Activated naive CD8-positive, alpha-beta T cell treated with anti-CD3 and anti-CD28 coated beads for 36 hours (primary cell): Measurements from ENCODE around the gene LSM2. TPM values are rescaled to one million over a fixed set of nuclear protein-coding genes. Genes with fewer than 3 reads are reported as not detected.
"Not testable (repeated sequence)": the region's sequence is repeated elsewhere in the genome, so short reads cannot be mapped to it uniquely, and the experiment has no call there.

Experiments used
- DNase-seq: peaks from one replicate; pipeline ENCODE4 v3.0.0; 2021
- H3K27ac Mint-ChIP-seq: one replicate; pipeline ENCODE4 v1.8.0; 2022; ENCODE audit warnings: mild to moderate bottlenecking, moderate library complexity, mixed read lengths
- H3K27me3 Mint-ChIP-seq: one replicate; pipeline ENCODE4 v1.8.0; 2022; ENCODE audit warnings: mild to moderate bottlenecking, mixed read lengths
- H3K36me3 Mint-ChIP-seq: one replicate; pipeline ENCODE4 v1.8.0; 2021; ENCODE audit warnings: mild to moderate bottlenecking, mixed read lengths
- H3K4me1 Mint-ChIP-seq: one replicate; pipeline ENCODE4 v1.8.0; 2021; ENCODE audit warnings: mixed read lengths
- H3K4me3 Mint-ChIP-seq: one replicate; pipeline ENCODE4 v1.8.0; 2022; ENCODE audit warnings: mild to moderate bottlenecking, moderate library complexity, mixed read lengths
- H3K9me3 Mint-ChIP-seq: one replicate; pipeline ENCODE4 v1.8.0; 2022; ENCODE audit warnings: mixed read lengths
- total RNA-seq, 2 experiments: library from RNA; stranded (reverse); gene quantifications; one replicate each; pipeline ENCODE4 v1.2.3, GENCODE V29; 2021

LSM2 gene
- total RNA-seq, result 100 to 1,000 TPM; 145 TPM

DNA sequence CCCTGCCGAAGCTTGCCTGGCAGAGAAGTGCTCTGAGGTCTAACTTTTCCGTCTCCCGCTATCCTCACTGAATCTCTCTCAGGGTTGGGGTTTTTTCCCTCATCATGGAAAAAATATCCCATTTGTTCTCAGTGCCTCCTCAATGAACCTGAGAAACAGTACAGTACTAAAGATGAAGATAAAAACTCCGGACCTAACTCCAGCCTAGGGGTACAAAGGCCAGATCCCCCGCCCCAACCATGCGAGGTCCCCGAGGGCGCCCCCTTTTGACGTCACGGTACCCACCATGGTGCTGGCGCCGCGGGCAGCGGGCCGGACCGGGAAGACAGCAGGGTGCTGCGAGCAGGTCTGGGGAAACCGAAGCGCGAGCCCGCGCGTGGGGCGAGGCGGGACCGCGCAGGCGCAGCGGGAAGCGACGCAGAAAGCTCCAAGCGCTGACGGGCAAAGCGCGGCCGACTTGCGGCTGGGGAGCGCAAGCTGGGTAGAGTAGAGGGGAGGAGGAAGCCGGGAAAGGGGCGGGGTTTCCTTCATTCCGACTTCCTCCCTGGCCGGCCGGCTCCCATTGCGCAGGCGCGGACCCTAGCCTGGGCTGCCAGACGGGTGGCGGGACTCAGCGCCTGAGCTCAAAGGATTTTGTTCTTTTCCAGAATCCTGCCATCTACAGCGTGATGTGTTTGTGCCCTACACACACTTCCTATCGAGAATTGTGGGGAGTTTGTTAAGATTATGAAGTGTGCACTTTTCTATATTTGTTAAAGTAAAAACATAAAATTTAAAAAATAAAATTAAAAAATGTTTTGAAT lies at the start of gene LSM2:
LSM2 (minus strand) TSS at position 497 of the 803 bp plus-strand sequence; CDS start at position 288, 209 bp downstream.
- H3K27ac Mint-ChIP-seq, result peak within 1 kb of the TSS; percentile 98
- H3K9me3 Mint-ChIP-seq, result no peaks in the 10 kb centered on the region
- H3K4me3 Mint-ChIP-seq, result peak within 1 kb of the TSS; percentile 99
- peaks cover 13% of the 10 kb centered on the region for H3K4me1 Mint-ChIP-seq
- H3K27me3 Mint-ChIP-seq, result no peaks in the 10 kb centered on the region
- H3K36me3 Mint-ChIP-seq, result peaks cover 13% of the 10 kb centered on the region
- DNase-seq, result peak; percentile 99

DNA sequence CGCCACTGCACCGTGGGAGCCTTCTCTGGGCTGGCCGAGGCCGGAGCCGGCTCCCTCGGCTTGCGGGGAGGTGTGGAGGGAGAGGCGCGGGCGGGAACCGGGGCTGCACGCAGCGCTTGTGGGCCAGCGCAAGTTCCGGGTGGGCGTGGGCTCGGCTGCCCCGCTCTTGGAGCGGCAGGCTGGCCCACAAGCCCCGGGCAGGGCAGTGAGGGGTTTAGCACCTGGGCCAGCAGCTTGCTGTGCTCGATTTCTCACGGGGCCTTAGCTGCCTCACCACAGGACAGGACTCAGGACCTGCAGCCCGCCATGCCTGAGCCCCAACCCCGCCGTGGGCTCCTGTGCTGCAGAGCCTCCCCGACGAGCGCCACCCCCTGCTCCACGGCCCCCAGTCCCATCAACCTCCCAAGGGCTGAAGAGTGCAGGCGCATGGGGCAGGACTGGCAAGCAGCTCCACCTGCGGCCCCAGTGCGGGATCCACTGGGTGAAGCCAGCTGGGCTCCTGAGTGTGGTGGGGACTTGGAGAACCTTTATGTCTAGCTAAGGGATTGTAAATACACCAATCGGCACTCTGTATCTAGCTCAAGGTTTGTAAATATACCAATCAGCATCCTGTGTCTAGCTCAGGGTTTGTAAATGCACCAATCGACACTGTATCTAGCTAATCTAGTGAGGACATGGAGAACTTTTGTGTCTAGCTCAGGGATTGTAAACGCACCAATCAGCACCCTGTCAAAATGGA lies 45.4 kb upstream of the LSM2 start:
- H3K4me1 Mint-ChIP-seq, H3K4me3 Mint-ChIP-seq, DNase-seq, H3K27me3 Mint-ChIP-seq, H3K36me3 Mint-ChIP-seq, H3K9me3 Mint-ChIP-seq, H3K27ac Mint-ChIP-seq: not testable (repeated sequence)

DNA sequence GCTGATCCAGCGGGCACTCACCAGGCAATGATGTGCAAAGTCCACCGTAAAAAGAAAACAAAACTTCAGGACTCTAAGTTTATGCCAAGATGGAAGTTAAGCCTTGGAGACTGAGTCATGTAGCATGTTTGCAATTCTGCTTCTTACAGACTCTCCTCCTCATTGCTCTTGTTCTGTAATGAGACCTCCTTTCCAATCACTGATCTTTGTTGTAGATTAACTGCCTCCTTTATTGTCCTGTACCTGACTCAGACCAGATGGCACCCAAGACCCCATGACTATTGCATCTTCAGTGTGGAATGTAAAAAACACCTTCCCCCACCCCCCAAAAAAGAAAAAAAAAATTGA lies 44.7 kb upstream of the LSM2 start:
- H3K9me3 Mint-ChIP-seq, result no peaks in the 10 kb centered on the region
- DNase-seq, result no peak
- no peak overlapping the region for H3K4me3 Mint-ChIP-seq
- no peak overlapping the region for H3K27ac Mint-ChIP-seq
- no peaks in the 10 kb centered on the region for H3K27me3 Mint-ChIP-seq
- H3K4me1 Mint-ChIP-seq, result no peaks in the 10 kb centered on the region
- peaks cover 7% of the 10 kb centered on the region for H3K36me3 Mint-ChIP-seq

DNA sequence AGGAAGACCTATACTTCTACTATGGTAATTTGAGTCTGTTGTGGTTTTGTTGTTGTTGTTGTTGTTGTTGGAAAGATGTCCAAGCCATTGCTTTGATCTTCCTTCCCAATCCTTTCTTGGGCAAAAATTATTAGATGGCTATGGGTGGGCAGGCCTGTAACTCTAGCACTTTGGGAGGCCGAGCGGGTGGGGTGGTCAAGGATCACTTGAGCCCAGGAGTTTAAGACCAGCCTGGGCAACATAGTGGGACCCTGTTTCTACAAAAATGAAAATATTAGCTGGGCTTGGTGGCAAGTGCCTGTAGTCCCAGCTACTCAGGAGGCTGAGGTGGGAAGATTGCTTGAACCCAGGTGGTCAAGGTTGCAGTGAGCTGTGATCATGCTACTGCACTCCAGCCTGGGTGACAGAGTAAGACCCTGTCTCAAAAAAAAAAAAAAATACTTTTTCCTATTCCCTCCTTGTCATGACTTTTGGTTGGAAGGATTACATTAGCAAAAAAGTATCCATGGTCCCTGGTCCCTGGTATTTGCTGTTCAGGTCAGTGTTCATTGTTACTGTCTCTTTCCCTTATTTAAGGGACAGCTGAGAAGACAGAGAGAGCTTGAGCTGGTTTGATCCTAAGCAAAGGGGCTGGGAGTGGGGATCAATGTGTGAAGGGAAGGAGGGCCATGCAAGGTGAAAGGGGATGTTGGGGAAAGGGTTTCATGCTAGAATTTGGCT lies 44.2 kb upstream of the LSM2 start:
- H3K4me3 Mint-ChIP-seq, result no peak overlapping the region
- H3K27me3 Mint-ChIP-seq, result no peaks in the 10 kb centered on the region
- H3K4me1 Mint-ChIP-seq, result no peaks in the 10 kb centered on the region
- H3K27ac Mint-ChIP-seq, result no peak overlapping the region
- no peak for DNase-seq
- no peaks in the 10 kb centered on the region for H3K9me3 Mint-ChIP-seq
- H3K36me3 Mint-ChIP-seq, result peaks cover 7% of the 10 kb centered on the region

DNA sequence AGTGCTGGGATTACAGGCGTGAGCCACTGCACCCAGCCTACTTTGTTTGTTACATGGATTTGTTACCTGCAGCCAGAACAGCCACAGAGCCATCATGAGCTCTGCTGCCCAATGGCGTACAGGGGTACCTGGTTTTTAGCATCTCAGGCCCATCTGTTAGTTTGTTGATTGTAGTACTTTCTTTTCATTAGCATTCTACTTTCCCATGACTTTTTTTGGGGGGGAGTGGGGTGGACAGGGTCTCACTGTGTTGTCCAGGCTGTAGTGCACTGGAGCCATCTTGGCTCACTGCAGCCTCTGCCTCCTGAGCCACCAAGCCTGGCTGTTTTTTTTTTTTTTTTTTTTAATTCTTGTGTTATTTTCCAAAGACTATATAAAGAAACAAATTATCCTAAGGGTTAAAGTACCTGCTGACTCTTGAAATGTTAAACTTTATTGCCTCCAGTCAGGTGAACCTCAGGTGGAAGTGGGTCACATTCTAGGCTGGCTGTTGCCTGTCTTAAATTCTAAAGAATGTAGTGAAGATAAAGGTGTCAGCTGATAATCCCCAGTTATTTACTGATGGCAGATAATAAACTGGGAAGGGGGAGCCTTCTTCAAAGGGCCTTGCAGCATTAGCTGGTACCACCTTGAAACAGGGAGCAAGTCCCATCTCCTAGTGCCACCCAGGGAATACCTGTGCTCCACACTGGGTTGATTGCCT lies 40.7 kb upstream of the LSM2 start:
- H3K9me3 Mint-ChIP-seq, result no peaks in the 10 kb centered on the region
- H3K4me3 Mint-ChIP-seq, result no peak overlapping the region
- no peak overlapping the region for H3K27ac Mint-ChIP-seq
- no peaks in the 10 kb centered on the region for H3K27me3 Mint-ChIP-seq
- no peak for DNase-seq
- peaks cover 11% of the 10 kb centered on the region for H3K36me3 Mint-ChIP-seq
- H3K4me1 Mint-ChIP-seq, result no peaks in the 10 kb centered on the region

DNA sequence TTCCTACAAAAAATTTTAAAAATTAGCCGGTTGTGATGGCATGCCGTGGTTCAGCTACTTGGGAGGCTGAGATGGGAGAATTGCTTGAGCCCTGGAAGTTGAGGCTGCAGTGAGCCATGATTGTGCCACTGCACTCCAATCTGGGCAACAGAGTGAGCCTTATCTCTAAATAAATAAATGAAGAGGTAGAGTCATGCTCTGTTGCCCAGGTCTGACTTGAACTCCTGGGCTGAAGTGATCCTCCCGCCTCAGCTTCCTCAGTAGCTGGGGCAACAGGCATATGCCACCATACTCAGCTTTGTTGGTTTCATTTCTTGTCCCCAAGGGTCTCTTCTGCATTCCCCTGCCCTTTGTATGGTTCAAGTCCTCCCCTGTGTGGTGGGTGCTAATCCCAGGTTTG lies 37.7 kb upstream of the LSM2 start:
- no peaks in the 10 kb centered on the region for H3K27me3 Mint-ChIP-seq
- H3K27ac Mint-ChIP-seq, result no peak overlapping the region

DNA sequence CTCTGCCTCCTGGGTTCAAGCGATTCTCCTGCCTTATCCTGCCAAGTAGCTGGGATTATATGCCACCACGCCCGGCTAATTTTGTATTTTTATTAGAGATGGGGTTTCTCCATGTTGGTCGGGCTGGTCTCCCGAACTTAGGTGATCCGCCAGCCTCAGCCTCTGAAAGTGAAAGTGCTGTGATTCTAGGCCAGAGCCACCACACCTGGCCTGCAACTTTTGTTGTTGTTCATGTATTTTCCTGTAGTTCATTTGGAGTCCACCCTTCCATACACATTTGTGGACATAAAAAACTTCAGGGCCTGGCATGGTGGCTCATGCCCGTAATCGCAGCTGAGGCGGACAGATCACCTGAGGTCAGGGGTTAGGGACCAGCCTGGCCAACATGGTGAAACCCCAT lies 35.3 kb upstream of the LSM2 start:
- Mint-ChIP-seq H3K4me1 (peaks cover 20% of the 10 kb centered on the region), H3K27ac (no peak overlapping the region), H3K27me3 (no peaks in the 10 kb centered on the region), H3K9me3 (no peaks in the 10 kb centered on the region), H3K4me3 (peak overlapping the region; percentile 34), H3K36me3 (peaks cover 56% of the 10 kb centered on the region)
- DNase-seq, result no peak

More for the DNA sequence above, 37.7 kb upstream of the LSM2 start:
- H3K4me3 Mint-ChIP-seq, result no peak overlapping the region
- H3K4me1 Mint-ChIP-seq, result peaks cover 4% of the 10 kb centered on the region
- no peak for DNase-seq
- H3K36me3 Mint-ChIP-seq, result peaks cover 31% of the 10 kb centered on the region
- no peaks in the 10 kb centered on the region for H3K9me3 Mint-ChIP-seq

DNA sequence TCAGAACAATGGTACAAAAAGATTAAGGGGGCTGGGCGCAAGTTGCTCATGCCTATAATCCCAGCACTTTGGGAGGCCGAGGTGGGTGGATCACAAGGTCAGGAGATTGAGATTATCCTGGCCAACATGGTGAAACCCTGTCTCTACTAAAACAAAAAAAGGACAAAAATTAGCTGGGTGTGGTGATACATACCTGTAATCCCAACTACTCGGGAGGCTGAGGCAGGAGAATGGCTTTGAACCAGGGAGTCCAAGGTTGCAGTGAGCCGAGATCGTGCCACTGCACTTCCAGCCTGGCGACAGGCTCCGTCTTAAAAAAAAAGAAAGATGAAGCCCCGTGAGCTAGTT lies 33.0 kb upstream of the LSM2 start:
- Mint-ChIP-seq H3K27me3 (peaks cover 13% of the 10 kb centered on the region), H3K27ac (peak overlapping the region; percentile 95), H3K36me3 (peaks cover 75% of the 10 kb centered on the region), H3K4me1 (peaks cover 24% of the 10 kb centered on the region), H3K4me3 (peak overlapping the region; percentile 32)
- H3K9me3 Mint-ChIP-seq, DNase-seq: not testable (repeated sequence)

DNA sequence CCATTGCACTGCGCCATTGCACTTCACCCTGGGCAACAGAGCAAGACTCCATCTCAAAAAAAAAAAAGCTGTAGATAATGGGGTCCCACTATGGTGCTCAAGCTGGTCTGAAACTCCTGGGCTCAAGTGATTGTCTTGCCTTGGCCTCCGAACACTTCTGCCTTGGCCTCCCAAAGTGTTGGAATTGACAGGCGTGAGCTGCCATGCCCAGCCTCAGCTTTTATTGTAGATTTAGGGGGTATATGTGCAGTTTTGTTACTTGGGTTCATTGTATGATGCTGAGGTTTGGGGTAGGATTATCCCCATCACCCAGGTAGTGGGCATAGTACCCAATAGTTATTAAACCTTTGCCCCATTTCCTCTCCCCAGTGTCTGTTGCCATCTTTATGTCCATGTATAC lies 32.2 kb upstream of the LSM2 start:
- peaks cover 13% of the 10 kb centered on the region for H3K27me3 Mint-ChIP-seq
- DNase-seq, result no peak
- peaks cover 27% of the 10 kb centered on the region for H3K4me1 Mint-ChIP-seq
- H3K36me3 Mint-ChIP-seq, result peaks cover 76% of the 10 kb centered on the region
- peak overlapping the region; percentile 95 for H3K27ac Mint-ChIP-seq
- H3K9me3 Mint-ChIP-seq, result no peaks in the 10 kb centered on the region
- H3K4me3 Mint-ChIP-seq, result peak overlapping the region; percentile 98

DNA sequence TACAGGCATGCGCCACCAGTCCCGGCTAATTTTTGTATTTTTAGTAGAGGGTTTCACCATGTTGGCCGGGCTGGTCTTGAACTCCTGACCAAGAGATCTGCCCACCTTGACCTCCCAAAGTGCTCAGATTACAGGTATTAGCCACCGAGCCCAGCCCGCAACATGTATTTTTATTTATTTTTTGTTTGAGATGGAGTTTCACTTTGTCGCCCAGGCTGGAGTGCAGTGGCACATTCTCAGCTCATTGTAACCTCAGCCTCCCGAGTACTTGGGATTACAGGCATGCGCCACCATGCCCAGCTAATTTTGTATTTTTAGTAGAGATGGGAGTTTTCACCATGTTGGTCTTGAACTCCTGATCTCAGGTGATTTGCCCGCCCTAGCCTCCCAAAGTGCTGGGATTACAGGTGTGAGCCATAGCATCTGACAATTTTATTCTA lies 31.4 kb upstream of the LSM2 start:
- H3K9me3 Mint-ChIP-seq, DNase-seq: not testable (repeated sequence)
- Mint-ChIP-seq H3K4me3 (peak overlapping the region; percentile 98), H3K27ac (peak overlapping the region; percentile 95), H3K36me3 (peaks cover 74% of the 10 kb centered on the region), H3K27me3 (peaks cover 13% of the 10 kb centered on the region), H3K4me1 (peaks cover 29% of the 10 kb centered on the region)

DNA sequence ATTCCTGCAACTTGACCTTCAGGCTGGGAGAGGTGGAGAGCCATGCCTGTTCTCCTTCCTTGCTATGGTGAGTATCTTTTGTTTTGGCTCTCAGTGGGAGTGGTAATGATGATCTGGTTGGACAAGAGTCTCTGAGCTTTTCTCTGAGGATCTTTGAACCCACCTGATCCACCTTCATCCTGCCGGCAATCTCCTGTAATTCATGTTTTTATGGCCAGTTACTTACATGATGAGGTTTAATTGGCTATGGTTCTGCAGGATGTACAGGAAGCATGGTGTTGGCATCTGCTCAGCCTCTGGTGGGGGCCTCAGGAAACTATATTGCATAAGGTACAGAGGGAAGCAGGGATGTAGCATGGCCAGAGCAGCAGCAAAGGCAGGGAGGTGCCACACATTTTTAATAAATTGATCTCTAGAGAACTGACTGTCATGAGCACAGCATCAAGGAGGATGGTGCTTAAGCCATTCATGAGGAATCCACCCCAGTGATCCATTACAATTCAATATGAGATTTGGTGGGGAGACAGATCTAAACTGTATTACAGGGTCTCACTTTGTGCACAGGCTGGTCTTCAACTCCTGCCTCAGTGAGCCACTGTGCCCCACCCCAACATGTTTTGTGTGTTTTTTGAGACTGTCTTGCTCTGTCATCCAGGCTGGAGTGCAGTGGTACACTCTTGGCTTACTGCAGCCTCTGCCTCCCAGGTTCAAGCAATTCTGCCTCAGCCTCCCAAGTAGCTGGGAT lies 30.8 kb upstream of the LSM2 start:
- Mint-ChIP-seq H3K4me3 (peak overlapping the region; percentile 98), H3K9me3 (no peaks in the 10 kb centered on the region), H3K27me3 (peaks cover 13% of the 10 kb centered on the region), H3K4me1 (peaks cover 29% of the 10 kb centered on the region), H3K36me3 (peaks cover 69% of the 10 kb centered on the region), H3K27ac (peak overlapping the region; percentile 95)
- no peak for DNase-seq

DNA sequence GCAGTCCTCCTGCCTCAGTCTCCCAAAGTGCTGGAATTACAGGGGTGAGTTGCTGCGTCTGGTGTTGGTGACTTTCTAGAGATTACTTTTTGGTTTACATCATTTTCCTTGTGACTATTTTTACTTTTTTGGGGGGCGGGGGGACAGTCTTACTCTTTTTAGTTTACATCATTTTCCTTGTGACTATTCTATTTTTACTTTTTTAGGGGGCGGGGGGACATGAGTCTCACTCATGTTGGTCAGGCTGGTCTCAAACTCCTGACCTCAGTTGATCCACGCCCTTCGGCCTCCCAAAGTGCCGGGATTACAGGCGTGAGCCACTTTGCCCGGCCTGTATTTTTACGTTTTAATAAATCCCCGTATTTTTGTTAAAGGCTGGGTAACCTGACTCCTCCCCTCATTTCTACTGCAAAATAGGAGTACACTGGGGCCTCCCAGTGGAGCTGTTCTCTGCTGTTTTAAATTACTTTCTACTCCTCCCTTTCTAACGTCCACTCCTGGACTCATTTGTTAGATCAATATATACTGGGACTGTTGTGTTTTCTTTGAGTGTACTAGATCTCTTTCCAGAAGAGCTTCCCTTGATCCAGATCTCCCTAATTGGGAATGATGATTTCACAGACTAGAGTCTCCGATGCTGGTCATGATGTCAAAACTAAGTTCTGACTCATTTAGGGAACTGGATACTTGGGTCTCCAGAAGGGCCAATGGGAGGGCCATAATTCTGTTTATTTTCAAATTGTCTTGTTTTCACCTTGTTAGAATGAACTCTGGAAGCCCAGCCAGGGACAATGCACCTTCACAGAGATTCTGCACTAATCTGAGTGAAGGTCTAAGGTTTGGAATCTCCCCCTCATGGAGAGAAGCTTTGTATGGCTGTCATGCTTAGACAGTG lies 30.0 kb upstream of the LSM2 start:
- H3K4me1 Mint-ChIP-seq, result peaks cover 29% of the 10 kb centered on the region
- DNase-seq, result no peak
- peaks cover 13% of the 10 kb centered on the region for H3K27me3 Mint-ChIP-seq
- peak overlapping the region; percentile 98 for H3K4me3 Mint-ChIP-seq
- H3K36me3 Mint-ChIP-seq, result peaks cover 69% of the 10 kb centered on the region
- no peaks in the 10 kb centered on the region for H3K9me3 Mint-ChIP-seq
- H3K27ac Mint-ChIP-seq, result peak overlapping the region; percentile 95

DNA sequence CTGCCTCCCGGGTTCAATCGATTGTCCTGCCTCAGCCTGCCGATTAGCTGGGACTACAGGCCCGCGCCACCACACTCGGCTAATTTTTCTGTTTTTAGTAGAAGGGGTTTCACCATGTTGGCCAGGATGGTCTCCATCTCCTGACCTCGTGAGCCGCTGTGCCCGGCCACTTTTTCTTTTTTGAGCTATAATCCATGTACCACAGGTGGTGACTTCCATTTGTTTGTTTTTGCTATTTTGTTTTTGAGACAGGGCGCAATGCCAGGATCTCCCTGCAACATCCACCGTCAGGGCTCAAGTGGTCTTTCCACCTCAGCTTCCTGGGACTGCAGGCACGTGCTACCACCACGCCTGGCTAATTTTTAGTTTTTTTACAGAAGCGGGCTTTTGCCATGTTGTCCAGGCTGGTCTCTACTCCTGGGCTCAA lies 29.3 kb upstream of the LSM2 start:
- peak overlapping the region; percentile 98 for H3K4me3 Mint-ChIP-seq
- peaks cover 31% of the 10 kb centered on the region for H3K4me1 Mint-ChIP-seq
- peak overlapping the region; percentile 95 for H3K27ac Mint-ChIP-seq
- no peak for DNase-seq
- H3K27me3 Mint-ChIP-seq, result peaks cover 13% of the 10 kb centered on the region
- H3K9me3 Mint-ChIP-seq, result no peaks in the 10 kb centered on the region
- peaks cover 64% of the 10 kb centered on the region for H3K36me3 Mint-ChIP-seq
